ENCODE results near the gene WDR45.

The WDR45 gene

DNA sequence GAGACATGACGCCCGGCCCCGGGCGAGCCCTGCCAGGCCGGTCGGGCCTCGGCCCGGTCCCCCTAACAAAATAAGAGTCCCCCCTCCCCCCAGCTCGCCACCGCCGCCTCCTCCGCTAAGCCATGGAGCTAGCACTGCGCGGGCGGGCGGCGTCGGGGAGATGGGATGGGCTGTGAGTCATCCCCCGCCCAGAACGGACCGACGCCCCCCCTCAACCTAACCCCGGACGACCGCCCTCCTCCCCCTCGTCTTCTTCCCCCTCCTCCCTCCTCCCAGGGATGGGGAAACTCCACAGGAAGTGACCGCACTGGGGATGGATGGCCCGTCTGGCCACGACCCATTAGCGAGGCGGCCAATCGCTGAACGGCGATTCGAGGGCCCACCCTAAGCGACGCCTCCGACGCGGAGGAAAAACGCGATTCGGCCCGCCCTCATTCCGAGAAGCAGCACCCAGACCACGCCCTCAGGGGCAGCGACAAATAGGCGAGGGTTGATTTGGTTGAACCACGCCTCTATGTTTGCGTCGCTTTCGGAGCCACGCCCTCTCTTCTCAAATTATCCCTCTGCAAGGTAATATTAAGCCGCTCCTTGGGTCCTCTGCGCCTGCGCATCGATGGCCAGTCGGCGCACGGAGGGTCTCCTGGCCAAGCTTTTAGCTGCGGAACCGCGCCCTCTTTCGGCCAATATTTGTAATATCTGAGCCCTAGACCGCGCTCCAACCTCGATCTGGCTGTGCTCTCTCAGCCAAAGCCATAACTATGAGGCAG lies 36.3 kb downstream of the WDR45 start, which contains the start of gene TFE3:
TFE3 (minus strand) TSS at position 138 of the 767 bp plus-strand sequence; CDS start at position 7, 131 bp downstream.
- peak; percentile 97 for DNase-seq

DNA sequence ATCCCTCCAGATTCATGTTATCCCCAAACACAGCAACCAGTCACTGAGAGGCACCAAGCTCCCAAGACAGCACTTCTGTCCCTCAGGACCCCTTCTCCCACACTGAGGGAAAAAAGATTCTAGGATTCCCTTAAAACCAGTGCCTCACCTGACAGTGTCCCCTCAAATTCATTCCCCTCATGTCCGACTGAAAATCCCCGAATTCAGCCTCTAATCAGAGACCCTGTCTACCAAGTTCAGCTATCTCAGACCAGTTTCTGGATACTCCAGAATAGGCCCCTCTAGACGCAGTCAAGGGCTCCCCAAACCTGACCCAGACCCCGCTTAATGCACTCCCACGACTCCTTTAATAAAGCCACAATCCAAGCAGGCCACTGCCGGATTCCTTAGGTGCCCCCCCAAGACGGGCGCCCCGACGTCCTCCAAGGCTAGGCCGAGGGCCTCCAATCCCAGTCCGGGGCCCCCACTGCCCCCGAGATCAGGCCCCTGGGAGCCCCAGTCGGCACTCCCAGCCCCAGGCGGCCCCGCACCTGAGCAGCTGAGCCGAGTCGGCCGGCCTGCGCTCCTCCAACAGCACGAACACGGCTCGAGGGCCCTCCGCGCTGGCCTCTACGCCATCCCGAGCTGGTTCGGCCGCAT lies 37.0 kb downstream of the WDR45 start:
- no peak for DNase-seq

DNA sequence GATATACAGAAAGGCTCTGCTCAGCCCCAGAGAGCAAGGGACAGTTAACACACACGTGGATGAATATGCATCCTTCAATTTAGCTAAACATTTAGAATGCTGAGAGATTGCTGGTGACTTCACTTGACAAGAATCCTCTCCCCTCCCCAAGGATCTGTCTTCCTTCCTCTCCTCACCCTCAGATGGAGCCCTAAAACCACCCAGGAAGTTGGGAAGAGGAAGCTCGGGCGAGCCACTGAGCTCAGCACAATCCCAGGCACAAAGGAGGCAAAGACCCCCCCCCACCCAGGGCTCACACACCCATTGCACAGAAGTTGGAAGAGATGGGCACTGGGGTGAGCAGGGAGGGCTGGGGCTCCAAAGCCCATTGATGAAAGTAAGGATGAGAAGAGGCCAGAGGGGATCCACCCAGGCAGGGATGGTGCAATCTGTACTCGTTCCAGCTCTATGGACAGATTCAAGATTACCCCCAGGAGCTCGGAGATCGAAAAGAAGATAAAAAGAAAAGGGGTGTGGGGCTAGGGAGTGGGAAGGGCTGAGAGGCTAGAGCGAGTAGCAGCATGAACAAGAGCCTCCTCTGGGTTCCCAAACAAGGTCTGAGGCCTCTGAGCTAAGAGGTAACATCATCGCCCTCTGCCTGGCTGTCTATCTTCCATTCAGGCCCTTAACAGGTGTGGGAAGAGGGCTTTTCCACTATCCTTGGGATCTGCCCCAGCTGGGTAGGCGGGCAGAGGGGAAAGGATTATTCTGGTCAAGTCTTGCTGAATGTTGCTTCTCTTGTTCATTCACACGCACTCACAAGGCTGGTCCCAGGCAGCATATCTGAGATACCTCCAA lies 37.7 kb downstream of the WDR45 start:
- DNase-seq: no peak

DNA sequence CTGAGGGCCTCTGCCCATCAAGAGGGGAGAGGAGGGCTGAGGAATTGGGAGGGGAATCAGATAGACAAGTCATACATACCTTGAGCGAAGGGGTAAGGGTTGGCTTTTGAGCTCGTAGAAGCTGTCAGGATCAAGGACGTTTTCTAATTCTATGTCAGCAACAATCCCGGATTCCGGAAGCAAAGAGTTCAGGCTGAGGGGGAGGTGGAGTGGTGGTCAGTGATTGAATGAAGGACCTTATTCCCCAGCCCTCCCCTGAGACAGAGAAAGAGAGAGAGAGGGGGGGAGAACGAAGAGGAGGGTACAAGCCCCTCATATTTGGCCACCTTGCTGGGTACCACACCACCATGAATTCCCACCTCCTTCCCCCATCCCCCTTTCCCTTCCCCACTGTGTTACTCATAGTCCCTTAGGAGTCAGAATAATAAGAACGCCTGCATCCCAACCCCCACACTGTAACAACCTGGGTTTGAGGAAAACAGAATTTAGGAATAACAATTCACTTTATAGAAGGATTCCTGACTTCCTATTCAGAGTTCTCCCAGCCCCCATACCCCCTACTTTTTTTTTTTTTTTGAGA lies 39.2 kb downstream of the WDR45 start:
- no peak for DNase-seq

DNA sequence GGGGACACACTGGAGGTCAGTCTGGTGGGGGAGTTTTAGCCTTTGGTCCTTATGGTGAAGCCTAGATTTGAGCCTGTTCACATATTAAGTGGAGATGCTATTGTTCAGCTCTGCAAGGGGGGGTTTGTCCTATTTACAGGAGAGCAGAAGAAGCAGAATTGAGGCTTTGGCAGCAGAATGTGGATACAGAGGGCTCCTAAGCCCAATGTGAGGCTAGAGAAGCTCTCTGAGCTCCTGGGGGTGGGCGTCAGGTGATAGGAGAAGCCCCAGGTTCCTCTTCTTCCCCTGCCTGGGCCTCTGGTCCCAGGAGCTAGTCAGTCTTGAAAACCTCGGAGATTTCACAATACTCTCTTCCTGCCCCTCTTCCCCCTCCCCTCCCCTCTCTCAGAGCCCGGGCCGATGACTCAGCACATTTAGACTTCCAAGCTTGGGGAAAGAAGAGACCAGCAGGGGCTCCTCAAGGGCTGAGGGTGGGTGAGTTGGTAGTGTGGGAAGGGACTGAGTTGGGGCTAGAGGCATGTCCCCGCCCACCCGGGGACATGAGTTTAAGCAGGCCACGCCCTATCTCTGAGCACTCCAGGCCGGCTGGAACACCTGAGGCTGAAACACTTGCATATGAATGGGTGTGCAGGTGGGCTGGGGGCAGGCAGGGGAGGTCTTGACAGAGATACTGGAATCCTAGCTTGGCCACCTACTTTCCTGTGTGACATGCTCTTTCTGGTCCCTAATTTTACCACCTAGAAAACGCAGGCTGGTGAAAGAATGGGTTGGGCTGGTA lies 39.9 kb downstream of the WDR45 start:
- no peak for DNase-seq

DNA sequence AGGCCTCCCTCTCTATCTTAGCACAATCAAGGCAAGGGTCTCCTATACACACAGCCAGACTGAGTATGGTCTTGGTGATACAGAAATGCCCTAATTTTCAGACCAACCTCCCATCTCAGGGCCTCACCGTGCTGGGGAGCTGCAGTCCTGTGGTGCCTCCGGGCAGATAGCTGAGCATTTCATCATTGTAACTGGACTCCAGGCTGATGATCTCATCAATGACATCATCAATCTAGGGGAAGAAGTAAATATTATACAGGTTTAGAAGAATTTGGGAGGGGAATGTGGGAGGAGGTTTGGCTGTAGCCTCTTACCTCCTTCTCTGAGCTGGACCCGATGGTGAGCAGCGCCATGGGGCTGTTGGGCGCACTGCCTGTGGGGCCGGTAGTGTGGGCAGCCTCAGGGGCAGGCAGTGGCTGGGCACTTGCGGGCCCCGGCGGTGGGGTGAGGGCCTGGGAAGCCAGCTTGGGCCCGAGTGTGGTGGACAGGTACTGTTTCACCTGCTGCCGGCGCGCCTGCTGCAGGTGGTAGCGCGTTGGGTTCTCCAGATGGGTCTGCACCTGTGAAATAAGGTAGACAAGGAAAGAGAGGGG lies 41.7 kb downstream of the WDR45 start:
- DNase-seq: no peak

DNA sequence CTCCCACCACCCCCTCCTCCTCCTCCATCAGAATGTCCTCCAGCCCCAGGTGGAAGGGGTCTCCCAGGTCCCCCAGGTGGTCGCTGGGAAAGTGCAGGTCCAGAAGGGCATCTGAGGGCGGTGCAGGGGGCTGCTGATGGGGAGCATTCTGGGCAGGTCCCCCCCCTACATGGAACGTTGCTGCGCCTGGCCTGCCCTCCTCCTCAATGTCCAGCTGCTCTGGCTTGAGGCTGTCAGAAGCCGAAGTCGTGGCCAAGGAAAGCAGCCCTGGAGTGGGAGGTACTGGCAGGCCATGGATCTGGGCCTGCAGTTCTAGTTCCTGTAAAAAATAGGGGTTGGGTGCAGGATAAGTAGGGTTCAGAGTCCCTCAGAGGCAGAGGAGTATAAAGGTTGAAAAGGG lies 49.4 kb downstream of the WDR45 start:
- DNase-seq: no peak

DNA sequence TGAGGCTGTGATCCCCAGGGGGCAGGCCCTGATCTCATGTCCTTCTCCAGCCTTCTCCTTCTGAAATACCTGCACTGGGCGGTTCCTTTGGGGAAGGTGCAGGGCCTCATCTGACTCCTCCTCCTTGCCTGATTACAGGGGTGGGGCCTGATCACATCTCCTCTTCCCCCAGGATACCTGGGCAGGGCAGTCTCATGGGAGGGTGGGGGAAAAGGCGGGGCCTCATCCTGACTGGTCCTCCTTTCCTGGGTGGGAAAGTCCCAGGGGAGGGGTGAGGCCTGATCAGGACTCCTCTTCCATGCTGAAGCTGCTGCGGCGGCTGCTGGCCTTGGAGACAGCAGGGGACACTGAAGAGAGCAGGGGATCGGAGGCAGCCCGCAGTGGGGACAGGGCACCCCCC lies 49.8 kb downstream of the WDR45 start:
- no peak for DNase-seq

Measured in NCI-H446 treated with DMSO at 0.1 percent for 48 hours (cell line).